HG02623 (cell line): ENCODE measurements around the gene DAB1.

Source experiments
- ATAC-seq: cut with Tn5 transposase; IDR thresholded peaks from one replicate; pipeline ENCODE4 v1.9.1; 2021; ENCODE audit warnings: moderate library complexity; ENCODE audit not compliant: unreplicated experiment

The DAB1 gene

GRCh38 chr1:57279909-57280666 lies 143.8 kb downstream of the DAB1 start:
- no peak for ATAC-seq

DNA sequence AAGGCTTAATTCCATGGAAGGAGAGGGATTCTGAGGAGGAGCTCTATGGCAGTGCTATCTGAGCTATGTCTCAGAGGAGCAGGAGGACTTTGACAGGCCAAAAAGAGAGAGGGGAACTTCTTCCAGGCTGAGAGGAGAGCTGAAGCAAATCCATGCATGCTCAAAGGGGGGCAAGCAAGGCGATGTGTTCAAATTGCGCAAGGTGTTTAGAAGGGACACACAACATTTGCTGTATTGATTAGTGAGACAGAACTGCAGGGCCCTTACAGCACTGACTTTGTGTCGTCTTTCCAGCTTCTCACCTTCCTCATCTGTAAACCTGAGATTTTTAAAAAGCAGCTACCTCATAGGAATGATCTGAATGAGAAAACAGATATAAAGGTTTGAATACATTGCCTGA lies 145.3 kb downstream of the DAB1 start:
- no peak for ATAC-seq

GRCh38 chr1:57277681-57278080 lies 146.2 kb downstream of the DAB1 start:
- ATAC-seq = no peak

GRCh38 chr1:57276918-57277317 lies 146.9 kb downstream of the DAB1 start:
- no peak for ATAC-seq

- no peak for ATAC-seq
Observed at GRCh38 chr1:57272601-57273000, 151.3 kb downstream of the DAB1 start.

DNA sequence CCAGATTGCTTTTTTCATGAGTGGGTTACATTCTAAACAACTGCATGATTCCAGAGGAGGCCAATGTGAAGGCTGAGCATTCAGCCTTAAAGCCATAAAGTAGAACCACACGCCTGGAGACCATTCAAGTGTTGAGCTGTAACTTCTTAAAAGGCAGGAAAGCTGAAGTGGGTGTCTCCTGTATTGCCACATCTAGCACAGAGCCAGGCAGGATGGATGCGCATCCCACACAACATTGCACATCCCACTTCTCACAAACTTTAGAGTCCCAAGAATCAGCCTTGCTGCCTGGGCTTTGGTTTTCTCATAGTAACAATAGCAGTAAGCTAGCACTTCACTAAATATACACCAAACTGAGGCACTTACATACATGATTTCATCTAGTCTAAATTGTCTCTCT lies 151.7 kb downstream of the DAB1 start:
- ATAC-seq = no peak

GRCh38 chr1:57270927-57271698 lies 152.7 kb downstream of the DAB1 start:
- no peak for ATAC-seq

GRCh38 chr1:57269630-57270225 lies 154.1 kb downstream of the DAB1 start:
- no peak for ATAC-seq

DNA sequence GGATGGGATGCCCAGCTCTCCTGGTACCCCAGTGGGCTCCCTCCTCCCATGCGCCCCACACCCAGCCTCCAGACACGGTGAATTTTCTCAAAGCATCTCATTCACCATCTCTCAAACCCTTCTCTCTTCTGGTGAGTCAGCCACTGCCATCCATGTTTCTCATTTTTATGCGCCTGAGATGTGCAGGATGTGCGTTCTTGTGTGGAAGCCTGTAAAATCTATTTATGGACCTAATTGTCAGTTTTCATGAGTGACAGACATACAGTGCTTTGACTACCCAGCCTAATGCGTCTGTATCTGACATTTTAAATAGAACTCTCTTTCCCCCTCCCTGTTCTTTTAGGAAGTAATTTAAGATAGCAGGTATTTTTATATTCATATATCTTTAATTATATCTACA lies 158.8 kb downstream of the DAB1 start:
- no peak for ATAC-seq

GRCh38 chr1:57262472-57262871 lies 161.4 kb downstream of the DAB1 start:
- no peak for ATAC-seq

GRCh38 chr1:57258557-57259325 lies 165.1 kb downstream of the DAB1 start:
- ATAC-seq = no peak

GRCh38 chr1:57255945-57256344 lies 167.9 kb downstream of the DAB1 start:
- no peak for ATAC-seq

DNA sequence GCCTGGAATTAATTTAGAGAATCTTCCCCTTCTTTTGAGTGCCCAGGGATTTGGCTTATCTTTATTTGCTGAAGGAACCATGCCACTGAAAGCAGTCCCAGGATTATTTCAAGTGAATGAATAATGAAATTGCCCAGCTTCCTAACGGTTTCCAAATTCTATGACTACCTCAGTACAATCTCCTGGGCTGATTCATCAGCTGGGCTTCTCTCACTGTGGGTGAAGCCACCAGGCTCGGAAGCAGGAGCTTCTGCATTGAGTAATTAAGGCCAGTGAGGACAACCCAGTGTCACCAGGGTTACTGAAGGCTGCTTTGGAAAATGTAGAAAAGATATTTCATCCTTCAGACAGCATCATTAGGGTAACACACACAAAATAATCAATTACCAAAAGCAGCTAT lies 169.8 kb downstream of the DAB1 start:
- no peak for ATAC-seq

DNA sequence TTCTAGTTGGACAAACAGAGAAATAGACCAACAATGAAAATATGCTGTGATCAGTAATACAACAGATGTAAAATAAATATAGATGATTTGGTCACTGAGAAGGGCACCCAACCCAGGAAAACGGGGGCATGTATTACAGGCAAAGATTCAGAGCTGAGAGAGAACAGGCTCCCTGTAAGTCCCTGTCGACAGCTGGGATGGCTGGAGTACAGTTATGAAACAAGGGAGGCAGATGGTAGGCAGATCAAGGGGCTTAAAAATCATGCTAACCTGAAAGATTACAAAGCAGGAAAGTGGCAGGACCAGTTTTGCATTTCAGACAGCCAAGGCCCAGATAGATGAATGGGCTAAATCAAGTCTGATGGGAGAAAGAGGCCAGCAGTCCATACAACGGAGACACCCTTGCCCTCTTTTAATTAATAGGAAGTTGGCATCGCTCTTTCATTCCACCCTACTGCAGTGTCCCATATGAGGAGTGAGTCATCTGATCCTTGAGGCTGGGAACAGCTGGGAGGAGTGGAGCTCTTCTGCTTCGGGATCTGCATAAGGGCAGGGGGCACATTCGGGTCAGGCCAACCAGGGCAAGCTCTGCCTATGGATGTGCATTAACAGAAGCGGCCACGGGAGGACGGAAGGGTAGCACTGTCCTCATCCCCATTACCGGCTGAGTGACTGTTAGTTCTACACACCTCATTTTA lies 171.1 kb downstream of the DAB1 start:
- ATAC-seq = no peak

- no peak for ATAC-seq
Observed at GRCh38 chr1:57250021-57250420, 173.8 kb downstream of the DAB1 start.

DNA sequence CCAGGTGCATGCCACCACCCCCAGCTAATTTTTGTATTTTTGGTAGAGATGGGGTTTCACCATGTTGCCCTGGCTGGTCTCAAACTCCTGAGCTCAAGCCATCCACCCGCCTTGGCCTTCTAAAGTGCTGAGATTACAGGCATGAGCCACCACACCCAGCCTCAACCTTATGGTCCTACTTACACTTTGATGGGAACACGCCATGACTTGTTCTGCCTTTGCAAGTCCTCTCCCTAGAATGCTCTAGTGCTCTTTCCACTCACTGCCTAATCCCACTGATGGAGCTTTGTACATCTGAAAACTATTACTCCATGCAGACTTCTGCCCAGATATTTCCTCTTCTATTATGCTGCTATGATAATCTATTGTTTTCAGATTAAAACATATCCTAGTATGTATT lies 174.3 kb downstream of the DAB1 start:
- ATAC-seq = no peak

DNA sequence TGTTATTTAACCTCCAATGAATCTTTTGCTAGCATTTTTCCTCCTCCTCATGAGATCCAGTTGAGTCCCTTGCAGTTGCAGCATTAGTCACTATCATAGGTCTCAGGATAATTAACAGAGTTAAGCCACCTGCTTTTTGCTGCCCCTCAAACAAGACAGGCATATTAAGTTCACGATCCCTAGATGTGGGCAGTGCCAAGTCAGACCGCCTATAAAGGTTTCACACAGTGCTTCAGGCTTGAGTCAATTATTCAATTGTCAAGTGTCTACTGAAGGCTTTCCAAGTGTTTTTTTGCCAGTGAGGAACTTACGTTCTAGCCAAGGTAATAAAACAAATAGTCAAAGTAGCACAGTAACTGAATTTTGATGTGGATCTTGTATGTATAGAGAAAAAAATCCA lies 175.0 kb downstream of the DAB1 start:
- no peak for ATAC-seq

GRCh38 chr1:57238233-57238781 lies 185.6 kb downstream of the DAB1 start:
- no peak for ATAC-seq

GRCh38 chr1:57235730-57236510 lies 187.9 kb downstream of the DAB1 start:
- ATAC-seq = no peak

- no peak for ATAC-seq
Observed at GRCh38 chr1:57234459-57234858, 189.4 kb downstream of the DAB1 start.
